ENCODE measurements around the gene MRC2. TPM values are rescaled to one million over a fixed set of nuclear protein-coding genes. Genes with fewer than 3 reads are reported as not detected.

MRC2 gene
- total RNA-seq, 1 experiment from 2014 or later = 34.3 TPM

GRCh38 chr17:62707425-62707739 lies 79.9 kb downstream of the MRC2 start:
- no TSS peak for BruUV-seq (replicated peaks)
- no peak overlapping the region for H3K27ac ChIP-seq (ENCODE audit: low read depth, low read length, poor library complexity, severe bottlenecking)
- intact Hi-C loops (cut with micrococcal nuclease; ENCODE audit: unreplicated experiment) = no loop called here
- H3K36me3 ChIP-seq (ENCODE audit: insufficient read depth, low read length, poor library complexity, severe bottlenecking) = no peaks in the 10 kb centered on the region
- ChIA-PET POLR2A (ENCODE audit: low non-redundant PET) (no interaction called here), CTCF (no interaction called here)
- no peak for DNase-seq (ENCODE audit: low spot score)
- H3K4me3 ChIP-seq (ENCODE audit: low read depth, low read length, poor library complexity, severe bottlenecking) = no peak overlapping the region
- no peaks in the 10 kb centered on the region for H3K27me3 ChIP-seq (replicated peaks; ENCODE audit: insufficient read depth, low read depth, low read length, poor library complexity)
- TF ChIP-seq CTCF (conservative IDR thresholded peaks at IDR 0.05; ENCODE audit: low read depth, low read length) = no peak
- no peak for TF ChIP-seq EZH2 (IDR thresholded peaks at IDR 0.05; ENCODE audit: borderline replicate concordance, low read depth, low read length, poor library complexity, severe bottlenecking)
- peaks cover 5% of the 10 kb centered on the region for H3K9me3 ChIP-seq (ENCODE audit: low read depth, low read length, poor library complexity, severe bottlenecking)
- H3K4me1 ChIP-seq (ENCODE audit: insufficient read depth, low read length, poor library complexity, severe bottlenecking) = peaks cover 6% of the 10 kb centered on the region

GRCh38 chr17:62708587-62708986 lies 81.1 kb downstream of the MRC2 start:
- no peak for TF ChIP-seq CTCF (conservative IDR thresholded peaks at IDR 0.05; ENCODE audit: low read depth, low read length)
- no peak for TF ChIP-seq EZH2 (IDR thresholded peaks at IDR 0.05; ENCODE audit: borderline replicate concordance, low read depth, low read length, poor library complexity, severe bottlenecking)
- intact Hi-C loops (cut with micrococcal nuclease; ENCODE audit: unreplicated experiment) = no loop called here
- Histone ChIP-seq H3K9me3 (ENCODE audit: low read depth, low read length, poor library complexity, severe bottlenecking) (peaks cover 5% of the 10 kb centered on the region), H3K36me3 (ENCODE audit: insufficient read depth, low read length, poor library complexity, severe bottlenecking) (no peaks in the 10 kb centered on the region), H3K27ac (ENCODE audit: low read depth, low read length, poor library complexity, severe bottlenecking) (no peak overlapping the region), H3K4me1 (ENCODE audit: insufficient read depth, low read length, poor library complexity, severe bottlenecking) (peaks cover 6% of the 10 kb centered on the region), H3K27me3 (replicated peaks; ENCODE audit: insufficient read depth, low read depth, low read length, poor library complexity) (no peaks in the 10 kb centered on the region), H3K4me3 (ENCODE audit: low read depth, low read length, poor library complexity, severe bottlenecking) (no peak overlapping the region)
- ChIA-PET POLR2A (ENCODE audit: low non-redundant PET) (no interaction called here), CTCF (no interaction called here)
- BruUV-seq (replicated peaks) = no TSS peak
- DNase-seq (ENCODE audit: low spot score) = no peak

- H3K27ac ChIP-seq (ENCODE audit: low read depth, low read length, poor library complexity, severe bottlenecking) = no peak overlapping the region
- DNase-seq (ENCODE audit: low spot score) = no peak
- intact Hi-C loops (cut with micrococcal nuclease; ENCODE audit: unreplicated experiment) = no loop called here
- peaks cover 5% of the 10 kb centered on the region for H3K9me3 ChIP-seq (ENCODE audit: low read depth, low read length, poor library complexity, severe bottlenecking)
- H3K36me3 ChIP-seq (ENCODE audit: insufficient read depth, low read length, poor library complexity, severe bottlenecking) = no peaks in the 10 kb centered on the region
- BruUV-seq (replicated peaks) = no TSS peak
- no peaks in the 10 kb centered on the region for H3K27me3 ChIP-seq (replicated peaks; ENCODE audit: insufficient read depth, low read depth, low read length, poor library complexity)
- CTCF ChIA-PET = no interaction called here
- no peak for TF ChIP-seq CTCF (conservative IDR thresholded peaks at IDR 0.05; ENCODE audit: low read depth, low read length)
- TF ChIP-seq EZH2 (IDR thresholded peaks at IDR 0.05; ENCODE audit: borderline replicate concordance, low read depth, low read length, poor library complexity, severe bottlenecking) = no peak
- no peak overlapping the region for H3K4me3 ChIP-seq (ENCODE audit: low read depth, low read length, poor library complexity, severe bottlenecking)
- POLR2A ChIA-PET (ENCODE audit: low non-redundant PET) = no interaction called here
- no peaks in the 10 kb centered on the region for H3K4me1 ChIP-seq (ENCODE audit: insufficient read depth, low read length, poor library complexity, severe bottlenecking)
These were observed 84.7 kb downstream of the MRC2 start for GRCh38 chr17:62712171-62712581.
